Endothelial cell of umbilical vein (primary cell): Measurements from ENCODE around the gene SPAG9. TPM values are rescaled to one million over a fixed set of nuclear protein-coding genes. Genes with fewer than 3 reads are reported as not detected.

ENCODE experiments used
- BruUV-seq: library from RNA; stranded (reverse); fragments of 400-500 nt; replicated peaks from 2 replicates; lab custom pipeline; 2021; lab: Mats Ljungman, UMichigan
- CTCF ChIA-PET: fragments of 300-600, 350-600 bp; sonication (Branson Sonifier 250); formaldehyde crosslinking; loops from one replicate; lab custom pipeline; 2021; ENCODE audit warnings: antibody characterized with exemption, inconsistent platforms; lab: Charles Lee
- POLR2A ChIA-PET: fragments of 300-600, 350-600 bp; sonication (Branson Sonifier 250); formaldehyde crosslinking; loops from one replicate; lab custom pipeline; 2021; ENCODE audit warnings: antibody characterized with exemption, inconsistent platforms; lab: Charles Lee
- DNase-seq: peaks from one replicate; pipeline ENCODE4 v3.0.0-alpha.2; 2011; ENCODE audit warnings: low read depth, low spot score
- FAIRE-seq: peaks from 2 replicates; lab custom pipeline; 2011; peaks lifted over from hg19 to GRCh38; lab: Jason Lieb, UNC
- H2AFZ ChIP-seq: 2 replicates; pipeline ENCODE4 v1.6.0; 2012; ENCODE audit warnings: low read depth, low read length, control low read depth, inconsistent platforms
- H3K27ac ChIP-seq: 2 replicates; pipeline ENCODE4 v1.5.1; 2011; ENCODE audit warnings: low read depth, mild to moderate bottlenecking, control low read depth, low read length, moderate library complexity; ENCODE audit not compliant: insufficient read depth
- H3K27me3 ChIP-seq, 2 experiments: 2 replicates each; pipeline versions ENCODE4 v1.6.0 to v1.6.1; 2011; ENCODE audit warnings: low read length in 2 of 2, mixed read lengths in 1 of 2; ENCODE audit not compliant: control insufficient read depth in 2 of 2, insufficient read depth in 2 of 2
- H3K36me3 ChIP-seq, 2 experiments: 2 replicates in 1 of 2; 3 replicates in 1 of 2; pipeline ENCODE4 v1.5.1; 2011; ENCODE audit warnings: low read length in 2 of 2, mild to moderate bottlenecking in 1 of 2, moderate library complexity in 1 of 2; ENCODE audit not compliant: control insufficient read depth in 2 of 2, insufficient read depth in 2 of 2; ENCODE audit errors: extremely low read depth in 1 of 2
- H3K4me1 ChIP-seq: 3 replicates; pipeline ENCODE4 v1.5.1; 2011; ENCODE audit warnings: mild to moderate bottlenecking, low read length; ENCODE audit not compliant: control insufficient read depth, insufficient read depth; ENCODE audit errors: extremely low read depth
- H3K4me2 ChIP-seq: 2 replicates; pipeline ENCODE4 v1.6.1; 2011; ENCODE audit warnings: low read length, control low read depth, mixed read lengths; ENCODE audit not compliant: insufficient read depth
- H3K4me3 ChIP-seq, 3 experiments: fragments of 200-600 bp in 1 of 3; sonication (generic), shearing (Covaris generic) in 1 of 3; replicated peaks in 1 of 3; 2 replicates each; pipeline ENCODE4 v1.5.1; 2011 to 2016; ENCODE audit warnings: control low read depth in 3 of 3, low read length in 3 of 3, mild to moderate bottlenecking in 2 of 3, inconsistent platforms in 1 of 3, low read depth in 1 of 3, moderate library complexity in 1 of 3; ENCODE audit not compliant: insufficient read depth in 1 of 3
- H3K79me2 ChIP-seq: 2 replicates; pipeline ENCODE4 v1.6.0; 2012; ENCODE audit warnings: low read length, inconsistent platforms; ENCODE audit not compliant: control insufficient read depth, insufficient read depth
- H3K9ac ChIP-seq: replicated peaks from 2 replicates; pipeline ENCODE3; 2011; ENCODE audit warnings: low read length, control low read depth; ENCODE audit not compliant: insufficient read depth; ENCODE audit errors: extremely low read depth
- H3K9me1 ChIP-seq: replicated peaks from 3 replicates; pipeline ENCODE4 v1.6.0; 2011; ENCODE audit warnings: mild to moderate bottlenecking, low read length; ENCODE audit not compliant: control insufficient read depth, insufficient read depth; ENCODE audit errors: extremely low read depth
- H3K9me3 ChIP-seq: replicated peaks from 2 replicates; pipeline ENCODE4 v1.5.1; 2012; ENCODE audit warnings: low read length, inconsistent platforms; ENCODE audit not compliant: control insufficient read depth, insufficient read depth
- H4K20me1 ChIP-seq: replicated peaks from 2 replicates; pipeline ENCODE3; 2011; ENCODE audit warnings: mild to moderate bottlenecking, low read length; ENCODE audit not compliant: control insufficient read depth, insufficient read depth; ENCODE audit errors: extremely low read depth
- CTCF ChIP-seq, 2 donors: IDR thresholded peaks; 1 replicate in 1 of 2; 2 replicates in 1 of 2; pipeline ENCODE4 v1.5.1; 2011; ENCODE audit warnings: low read length in 2 of 2, mild to moderate bottlenecking in 2 of 2, moderate library complexity in 2 of 2, control low read depth in 1 of 2, inconsistent platforms in 1 of 2, low read depth in 1 of 2; ENCODE audit not compliant: insufficient read depth in 1 of 2; ENCODE audit errors: extremely low read depth in 1 of 2
- EZH2 ChIP-seq: IDR thresholded peaks from 2 replicates; pipeline ENCODE4 v1.6.1; 2012; ENCODE audit warnings: borderline replicate concordance, low read depth, mild to moderate bottlenecking, moderate library complexity, low read length, inconsistent platforms; ENCODE audit not compliant: severe bottlenecking
- FOS ChIP-seq: IDR thresholded peaks from 2 replicates; pipeline ENCODE4 v1.6.1; 2011; ENCODE audit warnings: mild to moderate bottlenecking, low read length, moderate library complexity, borderline replicate concordance; ENCODE audit not compliant: insufficient read depth
- GATA2 ChIP-seq: IDR thresholded peaks from 2 replicates; pipeline ENCODE4 v1.7.0; 2011; ENCODE audit warnings: low read depth, mild to moderate bottlenecking, moderate library complexity, mixed read lengths, low read length; ENCODE audit not compliant: insufficient read length, insufficient read depth
- JUN ChIP-seq: IDR thresholded peaks from 2 replicates; pipeline ENCODE4 v1.6.1; 2011; ENCODE audit warnings: borderline replicate concordance, low read depth; ENCODE audit not compliant: insufficient read length, insufficient read depth
- MAX ChIP-seq: IDR thresholded peaks from 2 replicates; pipeline ENCODE4 v1.6.1; 2011; ENCODE audit not compliant: insufficient read depth, insufficient read length
- MYC ChIP-seq: IDR thresholded peaks from one replicate; pipeline ENCODE4 v1.6.1; 2011; ENCODE audit warnings: mild to moderate bottlenecking, low read depth, low read length
- POLR2A ChIP-seq: IDR thresholded peaks from 2 replicates; pipeline ENCODE4 v1.6.1; 2012; ENCODE audit warnings: low read depth, mild to moderate bottlenecking, control low read depth, low read length
- POLR2AphosphoS5 ChIP-seq: IDR thresholded peaks from 2 replicates; pipeline ENCODE4 v1.6.1; 2012; ENCODE audit warnings: low read depth, mild to moderate bottlenecking, control low read depth, low read length, moderate library complexity; ENCODE audit not compliant: insufficient read depth
- dilution Hi-C: fragments of 300-500 bp; cut with MboI; formaldehyde crosslinking; loops from one replicate; pipeline ENCODE4 v1.15.0; 2019; ENCODE audit warnings: low sequenced_read_pairs; ENCODE audit not compliant: extremely low pct_ligation_motif_present
- intact Hi-C: fragments of 100-400 bp; cut with micrococcal nuclease; formaldehyde crosslinking; loops from one replicate; pipeline ENCODE4 v1.10.0; 2022
- polyA plus RNA-seq, 4 experiments: library from polyadenylated mRNA; depleted of rRNA in 3 of 4; stranded (reverse) in 3 of 4; unstranded in 1 of 4; fragments of >200 nt; gene quantifications; 2 replicates each; pipeline versions ENCODE4 v1.2.1 to v1.2.3, GENCODE V29; 2011 to 2012; ENCODE audit warnings: missing spikeins in 1 of 4
- total RNA-seq: library from RNA; stranded (reverse); gene quantifications from 2 replicates; pipeline ENCODE4 v1.2.3, GENCODE V29; 2021

Gene SPAG9
- total and polyA plus RNA-seq, 2 donors (not counting 3 experiments of a cell fraction or from before 2014, with no cell fraction given), result 16.5 to 75.0 TPM

GRCh38 chr17:51017270-51017669 lies 103.4 kb downstream of the SPAG9 start:
- H3K79me2 ChIP-seq, result no peaks in the 10 kb centered on the region
- H3K4me1 ChIP-seq, result peaks cover 8% of the 10 kb centered on the region
- peaks cover 3% of the 10 kb centered on the region in 2 experiments for H3K36me3 ChIP-seq
- DNase-seq (no peak), FAIRE-seq (no peak)
- no peak overlapping the region for H3K27ac ChIP-seq
- intact Hi-C loops (no loop called here), dilution Hi-C loops (no loop called here)
- H3K4me3 ChIP-seq, result no peak overlapping the region
- no peaks in the 10 kb centered on the region for H4K20me1 ChIP-seq
- ChIA-PET POLR2A (no interaction called here), CTCF (interaction anchor here (1.5 to 1.8 kb wide), 2 partner anchors 13 to 136 kb away, joined by 5 to 11 read pairs; partner anchors contain the start of gene NME1)
- no peaks in the 10 kb centered on the region for H3K9me1 ChIP-seq
- no peak overlapping the region for H3K9ac ChIP-seq
- no TSS peak for BruUV-seq
- TF ChIP-seq MYC (no peak), JUN (no peak), GATA2 (no peak), MAX (no peak), CTCF (IDR thresholded peaks at IDR 0.05; ENCODE audit: extremely low read depth in 1 of 2, insufficient read depth in 1 of 2, low read depth in 1 of 2, low read length in 2 of 2) (no peak), POLR2A (no peak), POLR2AphosphoS5 (no peak), FOS (no peak), EZH2 (no peak)
- H3K27me3 ChIP-seq, result no peaks in the 10 kb centered on the region
- no peak overlapping the region for H2AFZ ChIP-seq
- no peaks in the 10 kb centered on the region for H3K9me3 ChIP-seq
- no peak overlapping the region for H3K4me2 ChIP-seq
